K562 (cell line): ENCODE results near the gene HEXIM2. TPM values are rescaled to one million over a fixed set of nuclear protein-coding genes. Genes with fewer than 3 reads are reported as not detected.

Experiments used
- ARID1B ChIP-seq: fragments of 450-650 bp; IDR thresholded peaks from 2 replicates; pipeline ENCODE4 v1.6.1; 2016; ENCODE audit warnings: antibody characterized with exemption, mild to moderate bottlenecking, inconsistent platforms
- CAMTA2 ChIP-seq: fragments of 250-450 bp; sonication (Bioruptor Pico); conservative IDR thresholded peaks from 2 replicates; pipeline ENCODE4 v1.5.1; 2022
- ELF4 ChIP-seq: fragments of 450-650 bp; formaldehyde crosslinking; IDR thresholded peaks from 2 replicates; pipeline ENCODE4 v1.4.0; 2022; ENCODE audit warnings: missing genetic modification characterization
- ERF ChIP-seq: fragments of 450-650 bp; formaldehyde crosslinking; IDR thresholded peaks from 2 replicates; pipeline ENCODE4 v1.4.0; 2020; ENCODE audit warnings: mild to moderate bottlenecking, mixed read lengths
- GMEB1 ChIP-seq: fragments of 250-450 bp; sonication (Bioruptor Pico); IDR thresholded peaks from 2 replicates; pipeline ENCODE4 v1.4.0; 2020; ENCODE audit warnings: mild to moderate bottlenecking
- HOXB6 ChIP-seq: fragments of 250-450 bp; sonication (Bioruptor Pico); IDR thresholded peaks from 2 replicates; pipeline ENCODE4 v1.5.1; 2022; ENCODE audit warnings: mild to moderate bottlenecking, borderline replicate concordance
- KLF6 ChIP-seq: fragments of 250-450 bp; sonication (Bioruptor Pico); IDR thresholded peaks from 2 replicates; pipeline ENCODE4 v1.4.0; 2020; ENCODE audit warnings: mild to moderate bottlenecking, moderate library complexity, borderline replicate concordance
- NFATC3 ChIP-seq: fragments of 450-650 bp; IDR thresholded peaks from 2 replicates; pipeline ENCODE4 v1.6.1; 2017; ENCODE audit warnings: mild to moderate bottlenecking
- NKRF ChIP-seq: fragments of 450-650 bp; IDR thresholded peaks from 2 replicates; pipeline ENCODE4 v1.6.1; 2016; ENCODE audit warnings: borderline replicate concordance
- PTTG1 ChIP-seq: fragments of 450-650 bp; IDR thresholded peaks from 2 replicates; pipeline ENCODE4 v1.6.1; 2016; ENCODE audit warnings: low read depth, mild to moderate bottlenecking, missing genetic modification characterization, missing compliant biosample characterization
- TEAD1 ChIP-seq, 2 experiments: fragments of 450-650 bp in 1 of 2; sonication (generic) in 1 of 2; formaldehyde crosslinking; IDR thresholded peaks; 2 replicates each; pipeline versions ENCODE4 v1.4.0 to v1.8.0; 2020 to 2022; ENCODE audit warnings: mild to moderate bottlenecking in 2 of 2, missing genetic modification reagents in 1 of 2
- THRAP3 ChIP-seq: fragments of 450-650 bp; IDR thresholded peaks from 2 replicates; pipeline ENCODE4 v1.6.1; 2016; ENCODE audit warnings: mild to moderate bottlenecking, inconsistent platforms, borderline replicate concordance
- ZNF165 ChIP-seq: fragments of 250-450 bp; sonication (Bioruptor Pico); IDR thresholded peaks from 2 replicates; pipeline ENCODE4 v1.4.0; 2020; ENCODE audit warnings: borderline replicate concordance
- ZNF41 ChIP-seq: fragments of 250-450 bp; sonication (Bioruptor Pico); conservative IDR thresholded peaks from 2 replicates; pipeline ENCODE4 v1.4.0; 2020; ENCODE audit warnings: mild to moderate bottlenecking
- ZNF75A ChIP-seq: fragments of 450-650 bp; formaldehyde crosslinking; IDR thresholded peaks from 2 replicates; pipeline ENCODE4 v1.4.0; 2020; ENCODE audit warnings: mild to moderate bottlenecking
- polyA plus RNA-seq, 8 experiments: library from polyadenylated mRNA; depleted of rRNA in 4 of 8; stranded (reverse) in 5 of 8; unstranded in 3 of 8; fragments of >200 nt; fragmentation: Nextera tagmentation in 2 of 8; fragmentation: Illumina TruSeq in 1 of 8; extraction: Ambion mirVana in 2 of 8; extraction: Trizol in 1 of 8; gene quantifications; 2 replicates each; pipeline versions ENCODE4 v1.2.1 to v1.2.3, GENCODE V29; 2011 to 2014; ENCODE audit warnings: inconsistent platforms in 1 of 8, missing spikeins in 1 of 8
- total RNA-seq, 7 experiments: library from RNA; depleted of rRNA in 6 of 7; stranded (reverse); fragments of >200 nt in 6 of 7; fragmentation: Illumina TruSeq in 2 of 7; extraction: Trizol in 2 of 7; gene quantifications; 2 replicates each; pipeline versions ENCODE4 v1.2.1 to v1.2.3, GENCODE V29; 2011 to 2021; ENCODE audit warnings: low replicate concordance in 1 of 7
- TF ChIP-seq, protein P1 (sequence below): sonication (generic); formaldehyde crosslinking; IDR thresholded peaks from 2 replicates; pipeline ENCODE4 v1.5.0; 2020; ENCODE audit warnings: missing genetic modification reagents
- TF ChIP-seq, protein P2 (sequence below): fragments of 250-450 bp; sonication (Bioruptor Pico); IDR thresholded peaks from 2 replicates; pipeline ENCODE4 v1.4.0; 2020

HEXIM2 gene
- total and polyA plus RNA-seq, 9 of the 15 experiments (the other 6 are each of a cell fraction or from before 2014, with no cell fraction given), result 0.69 to 3.4 (median 1.1) TPM; not detected in 2

DNA sequence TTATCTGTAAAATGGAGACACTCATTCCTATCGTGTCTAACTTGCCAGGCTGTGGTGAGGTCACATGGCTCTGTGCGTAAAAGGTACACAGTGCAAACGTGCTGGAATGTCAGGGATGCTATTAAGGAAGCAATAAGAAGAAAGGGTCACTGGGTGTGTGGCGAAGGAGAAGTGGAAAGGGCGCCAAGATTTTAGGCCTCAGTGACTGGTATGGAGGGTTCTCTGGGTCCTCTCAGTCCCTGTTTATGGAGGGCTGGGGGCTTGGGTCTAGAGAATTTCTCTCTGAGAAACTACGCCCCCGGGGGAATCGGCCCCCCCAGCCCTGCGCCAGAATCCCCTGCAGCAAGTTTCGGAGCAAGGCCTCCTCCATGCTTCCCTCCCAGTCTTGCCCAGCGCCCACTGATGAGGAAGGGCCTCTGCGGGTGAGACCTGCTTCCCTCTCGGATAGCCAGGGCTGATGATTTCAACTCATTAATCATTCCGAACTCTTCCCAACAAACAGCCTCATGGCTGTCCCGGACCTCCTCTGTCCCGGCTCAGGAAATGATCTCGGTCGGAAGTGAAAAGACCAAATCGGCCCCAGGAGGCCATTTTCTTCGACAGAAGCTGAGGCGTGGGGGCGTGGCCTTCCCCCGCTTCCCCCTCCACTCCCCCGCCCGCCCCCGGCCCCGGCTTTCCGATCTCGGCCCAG lies 14.6 kb upstream of the HEXIM2 start (continued):
- TF ChIP-seq, protein P1, sequence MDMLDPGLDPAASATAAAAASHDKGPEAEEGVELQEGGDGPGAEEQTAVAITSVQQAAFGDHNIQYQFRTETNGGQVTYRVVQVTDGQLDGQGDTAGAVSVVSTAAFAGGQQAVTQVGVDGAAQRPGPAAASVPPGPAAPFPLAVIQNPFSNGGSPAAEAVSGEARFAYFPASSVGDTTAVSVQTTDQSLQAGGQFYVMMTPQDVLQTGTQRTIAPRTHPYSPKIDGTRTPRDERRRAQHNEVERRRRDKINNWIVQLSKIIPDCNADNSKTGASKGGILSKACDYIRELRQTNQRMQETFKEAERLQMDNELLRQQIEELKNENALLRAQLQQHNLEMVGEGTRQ (CRISPR knock-in tag), result peak; percentile 82
- TF ChIP-seq PTTG1 (tag), result 0 out of 2 replicates have a peak, but pooled peaks have one; percentile 23
- 0 out of 2 replicates have a peak, but pooled peaks have one; percentile 69 for TF ChIP-seq ERF (CRISPR knock-in tag)
- no peak for TF ChIP-seq HOXB6
- 0 out of 2 replicates have a peak, but pooled peaks have one; percentile 16 for TF ChIP-seq THRAP3
- peak; percentile 63 for TF ChIP-seq ARID1B
- no peak; the same call in 1 of the 2 replicates for TF ChIP-seq NKRF
- TF ChIP-seq, protein P2, sequence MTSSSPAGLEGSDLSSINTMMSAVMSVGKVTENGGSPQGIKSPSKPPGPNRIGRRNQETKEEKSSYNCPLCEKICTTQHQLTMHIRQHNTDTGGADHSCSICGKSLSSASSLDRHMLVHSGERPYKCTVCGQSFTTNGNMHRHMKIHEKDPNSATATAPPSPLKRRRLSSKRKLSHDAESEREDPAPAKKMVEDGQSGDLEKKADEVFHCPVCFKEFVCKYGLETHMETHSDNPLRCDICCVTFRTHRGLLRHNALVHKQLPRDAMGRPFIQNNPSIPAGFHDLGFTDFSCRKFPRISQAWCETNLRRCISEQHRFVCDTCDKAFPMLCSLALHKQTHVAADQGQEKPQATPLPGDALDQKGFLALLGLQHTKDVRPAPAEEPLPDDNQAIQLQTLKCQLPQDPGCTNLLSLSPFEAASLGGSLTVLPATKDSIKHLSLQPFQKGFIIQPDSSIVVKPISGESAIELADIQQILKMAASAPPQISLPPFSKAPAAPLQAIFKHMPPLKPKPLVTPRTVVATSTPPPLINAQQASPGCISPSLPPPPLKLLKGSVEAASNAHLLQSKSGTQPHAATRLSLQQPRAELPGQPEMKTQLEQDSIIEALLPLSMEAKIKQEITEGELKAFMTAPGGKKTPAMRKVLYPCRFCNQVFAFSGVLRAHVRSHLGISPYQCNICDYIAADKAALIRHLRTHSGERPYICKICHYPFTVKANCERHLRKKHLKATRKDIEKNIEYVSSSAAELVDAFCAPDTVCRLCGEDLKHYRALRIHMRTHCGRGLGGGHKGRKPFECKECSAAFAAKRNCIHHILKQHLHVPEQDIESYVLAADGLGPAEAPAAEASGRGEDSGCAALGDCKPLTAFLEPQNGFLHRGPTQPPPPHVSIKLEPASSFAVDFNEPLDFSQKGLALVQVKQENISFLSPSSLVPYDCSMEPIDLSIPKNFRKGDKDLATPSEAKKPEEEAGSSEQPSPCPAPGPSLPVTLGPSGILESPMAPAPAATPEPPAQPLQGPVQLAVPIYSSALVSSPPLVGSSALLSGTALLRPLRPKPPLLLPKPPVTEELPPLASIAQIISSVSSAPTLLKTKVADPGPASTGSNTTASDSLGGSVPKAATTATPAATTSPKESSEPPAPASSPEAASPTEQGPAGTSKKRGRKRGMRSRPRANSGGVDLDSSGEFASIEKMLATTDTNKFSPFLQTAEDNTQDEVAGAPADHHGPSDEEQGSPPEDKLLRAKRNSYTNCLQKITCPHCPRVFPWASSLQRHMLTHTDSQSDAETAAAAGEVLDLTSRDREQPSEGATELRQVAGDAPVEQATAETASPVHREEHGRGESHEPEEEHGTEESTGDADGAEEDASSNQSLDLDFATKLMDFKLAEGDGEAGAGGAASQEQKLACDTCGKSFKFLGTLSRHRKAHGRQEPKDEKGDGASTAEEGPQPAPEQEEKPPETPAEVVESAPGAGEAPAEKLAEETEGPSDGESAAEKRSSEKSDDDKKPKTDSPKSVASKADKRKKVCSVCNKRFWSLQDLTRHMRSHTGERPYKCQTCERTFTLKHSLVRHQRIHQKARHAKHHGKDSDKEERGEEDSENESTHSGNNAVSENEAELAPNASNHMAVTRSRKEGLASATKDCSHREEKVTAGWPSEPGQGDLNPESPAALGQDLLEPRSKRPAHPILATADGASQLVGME (CRISPR knock-in tag), result 0 out of 2 replicates have a peak, but pooled peaks have one; percentile 38
- peak; percentile 76; the same call in 1 of the 2 replicates for TF ChIP-seq ZNF41
- no peak for TF ChIP-seq NFATC3
- TF ChIP-seq GMEB1 (CRISPR knock-in tag), result peak; percentile 32; the same call in 1 of the 2 replicates
- TF ChIP-seq ELF4 (CRISPR knock-in tag), result 0 out of 2 replicates have a peak, but pooled peaks have one; percentile 69
- TF ChIP-seq TEAD1 (CRISPR knock-in tag; IDR thresholded peaks at IDR 0.05), result peak; percentile 64 to 82; a peak in 3 of 4 replicates
- TF ChIP-seq ZNF75A (CRISPR knock-in tag), result no peak
- TF ChIP-seq CAMTA2, result 0 out of 2 replicates have a peak, but pooled peaks have one; percentile 30
- TF ChIP-seq ZNF165 (CRISPR knock-in tag), result peak; percentile 79; the same call in 1 of the 2 replicates
- peak; percentile 78; the same call in 1 of the 2 replicates for TF ChIP-seq KLF6
